IMR-90 (cell line): Measurements from ENCODE around the gene DCP1A.

Source experiments
- CTCF ChIP-seq: conservative IDR thresholded peaks from 2 replicates; pipeline ENCODE4 v1.5.1; 2012; ENCODE audit warnings: mild to moderate bottlenecking, low read depth, low read length, improper control_type of control experiment
- MXI1 ChIP-seq: IDR thresholded peaks from 2 replicates; pipeline ENCODE4 v1.6.1; 2012; ENCODE audit warnings: low read depth, mild to moderate bottlenecking, low read length, moderate library complexity, borderline replicate concordance
- POLR2A ChIP-seq: IDR thresholded peaks from 2 replicates; pipeline ENCODE4 v1.6.1; 2012; ENCODE audit warnings: mild to moderate bottlenecking, low read depth, low read length
- RCOR1 ChIP-seq: IDR thresholded peaks from 2 replicates; pipeline ENCODE4 v1.6.1; 2012; ENCODE audit warnings: mild to moderate bottlenecking, low read length, improper control_type of control experiment; ENCODE audit not compliant: insufficient replicate concordance
- RFX5 ChIP-seq: IDR thresholded peaks from 2 replicates; pipeline ENCODE4 v1.8.0; 2012; ENCODE audit warnings: low read depth, mild to moderate bottlenecking, low read length, moderate library complexity
- SMC3 ChIP-seq: fragments of 150-350 bp; IDR thresholded peaks from 2 replicates; pipeline ENCODE4 v1.6.1; 2016; ENCODE audit warnings: low read depth, mild to moderate bottlenecking, antibody characterized with exemption, low read length, moderate library complexity
- USF2 ChIP-seq: fragments of 150-350 bp; IDR thresholded peaks from 2 replicates; pipeline ENCODE4 v1.6.1; 2017; ENCODE audit warnings: mild to moderate bottlenecking, antibody characterized with exemption, low read length, low read depth

- TF ChIP-seq USF2 (no peak), CTCF (no peak), RFX5 (no peak), POLR2A (no peak), RCOR1 (no peak), MXI1 (no peak), SMC3 (no peak)
Observed at GRCh38 chr3:53263907-53264306, 83.4 kb downstream of the DCP1A start.
